ENCODE results near the gene WDR7.

Gene WDR7

GRCh38 chr18:56709463-56709862, 58.3 kb downstream of the WDR7 start:
- Histone ChIP-seq H3K4me3 (ENCODE audit: low read length) (no peak overlapping the region), H3K27me3 (ENCODE audit: control insufficient read depth, insufficient read depth, low read length) (no peaks in the 10 kb centered on the region), H3K9me3 (ENCODE audit: control insufficient read depth, low read length) (no peaks in the 10 kb centered on the region), H3K4me1 (ENCODE audit: control insufficient read depth, insufficient read depth, low read length) (no peaks in the 10 kb centered on the region), H3K36me3 (ENCODE audit: control insufficient read depth, insufficient read depth, low read length) (no peaks in the 10 kb centered on the region), H3K9ac (ENCODE audit: low read length) (no peak overlapping the region)

DNA sequence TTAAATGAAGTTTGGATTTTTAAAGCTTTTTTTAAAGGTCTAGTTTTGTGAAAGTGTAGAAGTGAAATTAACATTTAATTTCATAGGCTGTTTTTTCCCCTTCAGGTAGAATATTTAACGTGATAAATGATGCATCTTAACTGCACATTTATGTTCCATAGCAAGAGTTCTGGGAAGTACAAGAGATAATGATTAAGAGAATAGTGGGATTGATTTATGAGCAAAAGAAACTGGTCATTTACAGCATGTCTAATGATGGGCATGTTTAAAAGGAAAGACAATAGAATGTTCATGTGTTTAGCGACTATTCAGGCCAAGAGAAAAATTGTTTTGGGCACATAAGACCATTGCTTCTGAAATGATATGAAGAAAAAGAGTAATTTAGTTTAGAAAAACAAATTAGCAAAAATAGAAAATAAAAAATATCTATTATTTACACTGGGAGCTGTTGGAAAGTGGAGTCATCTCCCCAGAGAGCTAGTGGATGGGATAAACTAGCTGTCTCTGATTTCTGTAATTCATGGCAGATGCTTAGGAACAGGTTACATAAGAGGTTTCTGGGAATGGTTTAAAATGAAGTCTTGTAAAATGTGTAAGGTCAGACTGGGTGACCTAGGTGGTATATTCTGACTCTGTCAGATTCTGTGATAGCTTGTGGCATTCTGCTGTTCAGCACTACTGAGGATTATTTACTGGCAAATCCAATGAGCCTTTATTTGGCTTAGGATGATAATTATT, 60.7 kb downstream of the WDR7 start:
- no peaks in the 10 kb centered on the region for H3K27me3 ChIP-seq (ENCODE audit: control insufficient read depth, insufficient read depth, low read length)
- H3K9me3 ChIP-seq (ENCODE audit: control insufficient read depth, low read length) = no peaks in the 10 kb centered on the region
- no peaks in the 10 kb centered on the region for H3K4me1 ChIP-seq (ENCODE audit: control insufficient read depth, insufficient read depth, low read length)
- no peaks in the 10 kb centered on the region for H3K36me3 ChIP-seq (ENCODE audit: control insufficient read depth, insufficient read depth, low read length)
- H3K4me3 ChIP-seq (ENCODE audit: low read length) = no peak overlapping the region
- no peak overlapping the region for H3K9ac ChIP-seq (ENCODE audit: low read length)

DNA sequence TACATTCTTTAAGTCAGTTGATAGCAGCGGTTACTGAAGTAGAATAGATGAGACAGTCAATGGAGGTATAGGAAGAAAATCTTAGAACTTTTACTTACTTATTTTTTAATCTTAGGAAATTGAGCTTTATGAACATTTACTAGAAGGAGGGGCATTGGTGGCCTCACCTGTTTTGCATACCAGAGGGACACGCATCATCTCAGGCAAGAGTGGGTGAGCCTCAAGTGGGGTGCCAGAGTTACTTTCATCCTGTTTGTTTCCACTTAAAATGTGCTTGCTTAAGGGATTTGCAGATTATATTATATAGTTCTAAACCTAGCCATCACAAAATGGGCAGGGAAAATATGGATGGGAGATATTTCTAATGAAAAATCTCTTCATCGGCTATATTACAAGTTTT, 61.6 kb downstream of the WDR7 start:
- no peaks in the 10 kb centered on the region for H3K9me3 ChIP-seq (ENCODE audit: control insufficient read depth, low read length)
- H3K9ac ChIP-seq (ENCODE audit: low read length) = no peak overlapping the region
- no peaks in the 10 kb centered on the region for H3K27me3 ChIP-seq (ENCODE audit: control insufficient read depth, insufficient read depth, low read length)
- no peaks in the 10 kb centered on the region for H3K4me1 ChIP-seq (ENCODE audit: control insufficient read depth, insufficient read depth, low read length)
- H3K36me3 ChIP-seq (ENCODE audit: control insufficient read depth, insufficient read depth, low read length) = no peaks in the 10 kb centered on the region
- H3K4me3 ChIP-seq (ENCODE audit: low read length) = no peak overlapping the region

DNA sequence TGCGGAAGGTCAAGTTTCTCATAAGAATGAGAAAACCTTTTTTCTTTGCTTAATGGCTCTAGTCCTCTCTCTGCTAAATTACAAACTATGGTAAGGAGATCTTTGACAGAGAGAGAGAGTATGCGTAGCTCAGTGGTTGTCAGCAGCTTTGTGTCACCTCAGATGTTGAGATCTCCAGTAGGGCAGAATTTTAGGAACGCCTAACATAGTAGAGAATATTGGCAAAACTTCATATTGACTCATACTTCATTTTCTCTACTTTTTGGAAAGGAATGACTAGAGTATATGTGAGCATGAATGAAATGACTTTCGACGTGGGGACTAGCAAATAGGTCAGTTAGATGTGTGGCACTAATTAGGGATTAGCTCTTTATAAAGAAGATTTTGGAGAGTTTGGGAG, 64.0 kb downstream of the WDR7 start:
- Histone ChIP-seq H3K4me3 (ENCODE audit: low read length) (no peak overlapping the region), H3K9me3 (ENCODE audit: control insufficient read depth, low read length) (no peaks in the 10 kb centered on the region), H3K27me3 (ENCODE audit: control insufficient read depth, insufficient read depth, low read length) (no peaks in the 10 kb centered on the region), H3K4me1 (ENCODE audit: control insufficient read depth, insufficient read depth, low read length) (no peaks in the 10 kb centered on the region), H3K36me3 (ENCODE audit: control insufficient read depth, insufficient read depth, low read length) (no peaks in the 10 kb centered on the region), H3K9ac (ENCODE audit: low read length) (no peak overlapping the region)

DNA sequence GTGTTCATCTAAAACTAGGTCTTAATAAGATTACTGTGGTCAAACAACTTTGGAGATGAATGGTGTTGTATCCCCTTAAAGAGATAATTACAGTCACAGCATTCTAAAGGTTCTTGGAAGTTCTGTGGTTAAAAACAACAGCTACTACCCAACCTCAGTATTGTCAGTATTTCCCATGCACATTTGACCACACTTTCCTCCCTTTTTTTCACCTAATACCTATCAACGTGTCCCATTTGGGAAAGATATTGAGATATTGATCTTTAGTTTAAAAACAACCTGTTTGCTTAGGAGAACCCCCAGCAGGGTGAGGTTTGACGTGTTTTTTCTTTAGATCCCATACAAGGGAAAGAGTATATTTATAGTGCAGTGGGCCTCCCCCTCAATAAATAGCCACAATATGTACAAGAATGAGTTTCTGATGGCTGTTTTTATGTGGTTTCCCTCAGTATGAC, 65.6 kb downstream of the WDR7 start:
- H3K9me3 ChIP-seq (ENCODE audit: control insufficient read depth, low read length) = no peaks in the 10 kb centered on the region

DNA sequence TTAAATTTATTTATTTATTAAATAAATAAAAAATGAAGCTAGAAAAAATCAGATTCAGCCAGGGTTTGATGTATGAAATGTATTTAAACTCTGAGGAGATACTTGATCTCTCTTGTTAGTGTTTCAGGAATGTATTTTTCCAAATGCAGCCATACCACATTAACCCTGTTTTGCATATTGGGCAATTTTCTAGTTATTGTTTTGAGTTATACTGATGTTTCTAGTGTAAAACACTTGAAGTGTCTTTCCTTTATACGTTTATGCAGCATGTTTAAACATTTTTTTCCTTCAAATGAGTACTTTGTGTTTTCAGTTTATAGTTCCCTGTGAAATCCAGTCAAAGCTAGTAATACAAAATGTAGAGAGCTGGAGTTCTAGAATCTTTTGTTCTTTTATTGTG, 69.9 kb downstream of the WDR7 start:
- Histone ChIP-seq H3K4me1 (ENCODE audit: control insufficient read depth, insufficient read depth, low read length) (no peaks in the 10 kb centered on the region), H3K36me3 (ENCODE audit: control insufficient read depth, insufficient read depth, low read length) (no peaks in the 10 kb centered on the region), H3K9me3 (ENCODE audit: control insufficient read depth, low read length) (no peaks in the 10 kb centered on the region), H3K4me3 (ENCODE audit: low read length) (no peak overlapping the region), H3K27me3 (ENCODE audit: control insufficient read depth, insufficient read depth, low read length) (no peaks in the 10 kb centered on the region), H3K9ac (ENCODE audit: low read length) (no peak overlapping the region)

More for the DNA sequence above, 65.6 kb downstream of the WDR7 start:
- no peaks in the 10 kb centered on the region for H3K27me3 ChIP-seq (ENCODE audit: control insufficient read depth, insufficient read depth, low read length)
- H3K4me3 ChIP-seq (ENCODE audit: low read length) = no peak overlapping the region
- no peaks in the 10 kb centered on the region for H3K4me1 ChIP-seq (ENCODE audit: control insufficient read depth, insufficient read depth, low read length)
- no peak overlapping the region for H3K9ac ChIP-seq (ENCODE audit: low read length)
- H3K36me3 ChIP-seq (ENCODE audit: control insufficient read depth, insufficient read depth, low read length) = no peaks in the 10 kb centered on the region

DNA sequence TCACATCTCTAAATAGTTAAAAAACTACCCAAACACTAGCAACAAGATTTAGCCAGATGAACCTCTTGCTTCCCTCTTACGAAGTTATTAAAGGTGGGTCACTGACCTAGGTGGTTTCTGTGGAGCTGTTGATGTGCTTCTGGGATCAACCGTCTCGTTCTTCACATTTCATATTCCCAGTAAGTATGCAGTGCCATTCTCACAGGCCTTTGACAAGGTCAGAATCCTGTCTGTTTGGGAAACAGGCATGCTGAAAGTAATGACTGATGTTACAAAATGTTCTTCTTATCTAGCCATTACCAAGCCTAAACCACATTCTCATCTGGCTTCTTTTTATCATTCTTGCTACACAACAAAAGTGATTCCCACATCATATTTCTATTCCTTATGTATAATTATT, 70.3 kb downstream of the WDR7 start:
- Histone ChIP-seq H3K4me3 (ENCODE audit: low read length) (no peak overlapping the region), H3K4me1 (ENCODE audit: control insufficient read depth, insufficient read depth, low read length) (no peaks in the 10 kb centered on the region), H3K27me3 (ENCODE audit: control insufficient read depth, insufficient read depth, low read length) (no peaks in the 10 kb centered on the region), H3K9ac (ENCODE audit: low read length) (no peak overlapping the region), H3K36me3 (ENCODE audit: control insufficient read depth, insufficient read depth, low read length) (no peaks in the 10 kb centered on the region), H3K9me3 (ENCODE audit: control insufficient read depth, low read length) (no peaks in the 10 kb centered on the region)

DNA sequence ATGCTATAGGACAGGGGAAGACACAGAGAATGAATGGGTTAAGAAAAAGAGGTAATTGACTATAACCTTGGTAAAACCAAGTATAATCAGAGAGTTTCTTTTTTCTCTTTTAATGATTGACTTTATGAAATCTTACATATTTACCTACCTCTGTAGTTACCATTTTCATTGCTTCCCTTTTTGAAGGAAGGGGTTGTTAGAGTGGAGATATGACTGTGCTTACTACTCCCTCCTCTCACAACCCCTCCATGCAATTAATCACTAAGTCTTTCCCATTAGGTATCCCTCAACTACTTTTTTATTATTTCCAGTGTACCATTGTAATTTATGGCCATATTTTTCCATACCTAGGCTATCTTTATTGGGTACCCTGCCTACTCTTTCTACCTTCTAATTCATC, 71.4 kb downstream of the WDR7 start:
- H3K4me3 ChIP-seq (ENCODE audit: low read length) = no peak overlapping the region
- H3K27me3 ChIP-seq (ENCODE audit: control insufficient read depth, insufficient read depth, low read length) = no peaks in the 10 kb centered on the region
- H3K9me3 ChIP-seq (ENCODE audit: control insufficient read depth, low read length) = no peaks in the 10 kb centered on the region
- H3K4me1 ChIP-seq (ENCODE audit: control insufficient read depth, insufficient read depth, low read length) = no peaks in the 10 kb centered on the region
- no peak overlapping the region for H3K9ac ChIP-seq (ENCODE audit: low read length)
- no peaks in the 10 kb centered on the region for H3K36me3 ChIP-seq (ENCODE audit: control insufficient read depth, insufficient read depth, low read length)

DNA sequence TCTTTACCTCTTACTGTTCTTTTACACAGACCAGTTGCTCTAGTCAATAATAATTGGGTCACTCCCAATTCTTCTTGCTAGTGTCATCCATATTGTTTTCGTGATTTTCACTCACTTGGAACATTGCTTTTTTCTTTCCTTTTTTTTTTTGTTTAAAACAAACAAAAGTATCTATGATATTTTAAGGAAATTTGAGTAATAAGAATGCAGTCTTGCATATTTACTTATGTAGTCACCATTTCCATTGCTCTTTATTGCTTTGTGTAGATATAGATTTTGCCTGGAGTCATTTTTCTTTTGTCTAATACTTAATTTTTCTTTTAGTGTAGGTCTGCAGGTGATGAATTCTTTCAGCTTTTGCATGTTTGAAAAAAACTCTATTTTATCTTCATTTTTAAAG, 71.9 kb downstream of the WDR7 start:
- Histone ChIP-seq H3K9ac (ENCODE audit: low read length) (no peak overlapping the region), H3K27me3 (ENCODE audit: control insufficient read depth, insufficient read depth, low read length) (no peaks in the 10 kb centered on the region), H3K4me1 (ENCODE audit: control insufficient read depth, insufficient read depth, low read length) (no peaks in the 10 kb centered on the region), H3K36me3 (ENCODE audit: control insufficient read depth, insufficient read depth, low read length) (no peaks in the 10 kb centered on the region), H3K4me3 (ENCODE audit: low read length) (no peak overlapping the region), H3K9me3 (ENCODE audit: control insufficient read depth, low read length) (no peaks in the 10 kb centered on the region)

DNA sequence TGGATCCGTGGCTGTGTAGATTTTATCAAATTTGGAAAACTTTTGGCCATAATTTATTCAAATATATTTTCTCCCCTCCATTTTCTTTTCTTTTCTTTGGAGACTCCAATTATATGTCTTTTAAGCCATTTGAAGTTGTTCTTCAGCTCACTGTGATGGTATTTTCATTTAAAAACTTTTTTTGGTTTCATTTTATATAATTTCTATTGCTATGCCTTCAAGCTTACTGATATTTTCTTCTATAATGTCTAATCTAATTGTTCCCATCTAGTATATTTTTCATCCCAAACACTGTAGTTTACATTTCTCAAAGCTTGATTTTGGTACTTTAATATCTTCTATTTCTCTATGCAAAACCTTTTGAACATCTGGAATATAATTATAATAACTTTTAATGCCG, 72.5 kb downstream of the WDR7 start:
- H3K36me3 ChIP-seq (ENCODE audit: control insufficient read depth, insufficient read depth, low read length) = no peaks in the 10 kb centered on the region
- H3K4me1 ChIP-seq (ENCODE audit: control insufficient read depth, insufficient read depth, low read length) = no peaks in the 10 kb centered on the region
- H3K27me3 ChIP-seq (ENCODE audit: control insufficient read depth, insufficient read depth, low read length) = no peaks in the 10 kb centered on the region
- no peak overlapping the region for H3K9ac ChIP-seq (ENCODE audit: low read length)
- H3K9me3 ChIP-seq (ENCODE audit: control insufficient read depth, low read length) = no peaks in the 10 kb centered on the region
- no peak overlapping the region for H3K4me3 ChIP-seq (ENCODE audit: low read length)

DNA sequence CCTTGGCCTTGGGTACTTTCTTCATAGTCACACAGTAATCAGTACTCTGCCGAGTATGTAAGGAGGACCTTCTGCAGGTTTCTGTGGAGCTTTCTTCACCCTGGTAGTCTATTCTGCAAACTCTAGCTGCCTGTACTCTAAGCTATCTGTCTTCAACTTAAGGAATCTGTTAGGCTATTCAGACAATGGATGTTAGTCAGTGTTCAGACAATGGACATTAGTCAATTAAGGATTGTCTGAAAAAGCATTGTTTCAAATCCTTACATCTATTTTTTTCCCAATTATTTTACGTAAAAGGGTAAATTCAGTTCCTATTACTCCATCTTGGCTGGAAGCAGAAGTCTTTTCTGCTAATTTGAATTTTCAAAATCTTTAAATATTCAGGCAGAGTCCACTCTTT, 75.7 kb downstream of the WDR7 start:
- H3K36me3 ChIP-seq (ENCODE audit: control insufficient read depth, insufficient read depth, low read length) = no peaks in the 10 kb centered on the region
- H3K9me3 ChIP-seq (ENCODE audit: control insufficient read depth, low read length) = no peaks in the 10 kb centered on the region
- H3K9ac ChIP-seq (ENCODE audit: low read length) = no peak overlapping the region
- no peaks in the 10 kb centered on the region for H3K4me1 ChIP-seq (ENCODE audit: control insufficient read depth, insufficient read depth, low read length)
- no peaks in the 10 kb centered on the region for H3K27me3 ChIP-seq (ENCODE audit: control insufficient read depth, insufficient read depth, low read length)
- H3K4me3 ChIP-seq (ENCODE audit: low read length) = no peak overlapping the region

- H3K4me3 ChIP-seq (ENCODE audit: low read length) = no peak overlapping the region
- H3K36me3 ChIP-seq (ENCODE audit: control insufficient read depth, insufficient read depth, low read length) = no peaks in the 10 kb centered on the region
- H3K9me3 ChIP-seq (ENCODE audit: control insufficient read depth, low read length) = no peaks in the 10 kb centered on the region
- H3K9ac ChIP-seq (ENCODE audit: low read length) = no peak overlapping the region
- H3K4me1 ChIP-seq (ENCODE audit: control insufficient read depth, insufficient read depth, low read length) = no peaks in the 10 kb centered on the region
- no peaks in the 10 kb centered on the region for H3K27me3 ChIP-seq (ENCODE audit: control insufficient read depth, insufficient read depth, low read length)
These were observed 76.2 kb downstream of the WDR7 start for GRCh38 chr18:56727399-56727798.

DNA sequence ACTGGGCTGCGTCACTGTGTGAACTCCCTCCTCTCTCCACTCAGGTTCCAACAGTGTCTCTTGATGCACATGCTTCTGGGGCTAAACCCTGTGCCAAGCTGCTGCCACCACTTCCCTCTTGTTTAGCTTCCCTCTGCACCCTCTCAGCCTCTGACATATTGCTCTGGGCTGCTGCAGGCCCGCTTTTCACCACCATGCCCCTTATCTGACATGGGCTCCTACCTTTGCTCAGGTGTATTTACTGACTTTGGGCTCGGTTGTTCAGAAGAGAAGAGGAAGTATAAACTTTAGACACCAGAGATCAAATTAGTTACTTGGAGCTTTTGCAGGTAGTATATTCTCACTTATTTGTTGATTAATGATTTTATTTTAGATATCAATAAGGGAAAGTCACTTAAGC, 77.6 kb downstream of the WDR7 start:
- no peak overlapping the region for H3K4me3 ChIP-seq (ENCODE audit: low read length)
- no peaks in the 10 kb centered on the region for H3K27me3 ChIP-seq (ENCODE audit: control insufficient read depth, insufficient read depth, low read length)
- no peaks in the 10 kb centered on the region for H3K36me3 ChIP-seq (ENCODE audit: control insufficient read depth, insufficient read depth, low read length)
- no peak overlapping the region for H3K9ac ChIP-seq (ENCODE audit: low read length)
- no peaks in the 10 kb centered on the region for H3K4me1 ChIP-seq (ENCODE audit: control insufficient read depth, insufficient read depth, low read length)
- H3K9me3 ChIP-seq (ENCODE audit: control insufficient read depth, low read length) = no peaks in the 10 kb centered on the region
